ENCODE data around the gene TRIM7.
"Not testable (repeated sequence)": the region's sequence is repeated elsewhere in the genome, so short reads cannot be mapped to it uniquely, and the experiment has no call there.

DNA sequence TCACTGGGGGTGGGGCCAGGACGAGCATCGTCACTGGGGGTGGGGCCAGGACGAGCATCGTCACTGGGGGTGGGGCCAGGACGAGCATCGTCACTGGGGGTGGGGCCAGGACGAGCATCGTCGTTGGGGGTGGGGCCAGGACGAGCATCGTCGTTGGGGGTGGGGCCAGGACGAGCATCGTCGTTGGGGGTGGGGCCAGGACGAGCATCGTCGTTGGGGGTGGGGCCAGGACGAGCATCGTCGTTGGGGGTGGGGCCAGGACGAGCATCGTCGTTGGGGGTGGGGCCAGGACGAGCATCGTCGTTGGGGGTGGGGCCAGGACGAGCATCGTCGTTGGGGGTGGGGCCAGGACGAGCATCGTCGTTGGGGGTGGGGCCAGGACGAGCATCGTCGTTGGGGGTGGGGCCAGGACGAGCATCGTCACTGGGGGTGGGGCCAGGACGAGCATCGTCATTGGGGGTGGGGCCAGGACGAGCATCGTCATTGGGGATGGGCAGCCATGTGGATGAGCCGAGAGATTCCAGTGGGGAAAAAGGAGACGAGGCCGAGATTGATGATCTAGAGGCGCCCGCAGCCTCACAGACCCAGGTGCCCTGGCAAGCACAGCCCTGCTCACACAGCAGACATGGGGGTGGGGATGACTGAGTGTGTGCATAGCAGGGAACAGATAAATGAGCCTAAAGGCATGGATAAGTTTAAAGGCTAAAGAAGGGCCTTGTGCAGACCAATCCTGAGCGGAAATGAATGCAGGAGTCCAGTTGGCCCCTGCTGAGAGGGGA, 44.1 kb downstream of the TRIM7 start:
- TF ChIP-seq, protein P1, sequence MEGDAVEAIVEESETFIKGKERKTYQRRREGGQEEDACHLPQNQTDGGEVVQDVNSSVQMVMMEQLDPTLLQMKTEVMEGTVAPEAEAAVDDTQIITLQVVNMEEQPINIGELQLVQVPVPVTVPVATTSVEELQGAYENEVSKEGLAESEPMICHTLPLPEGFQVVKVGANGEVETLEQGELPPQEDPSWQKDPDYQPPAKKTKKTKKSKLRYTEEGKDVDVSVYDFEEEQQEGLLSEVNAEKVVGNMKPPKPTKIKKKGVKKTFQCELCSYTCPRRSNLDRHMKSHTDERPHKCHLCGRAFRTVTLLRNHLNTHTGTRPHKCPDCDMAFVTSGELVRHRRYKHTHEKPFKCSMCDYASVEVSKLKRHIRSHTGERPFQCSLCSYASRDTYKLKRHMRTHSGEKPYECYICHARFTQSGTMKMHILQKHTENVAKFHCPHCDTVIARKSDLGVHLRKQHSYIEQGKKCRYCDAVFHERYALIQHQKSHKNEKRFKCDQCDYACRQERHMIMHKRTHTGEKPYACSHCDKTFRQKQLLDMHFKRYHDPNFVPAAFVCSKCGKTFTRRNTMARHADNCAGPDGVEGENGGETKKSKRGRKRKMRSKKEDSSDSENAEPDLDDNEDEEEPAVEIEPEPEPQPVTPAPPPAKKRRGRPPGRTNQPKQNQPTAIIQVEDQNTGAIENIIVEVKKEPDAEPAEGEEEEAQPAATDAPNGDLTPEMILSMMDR (IDR thresholded peaks at IDR 0.05), result not testable (repeated sequence)
- TF ChIP-seq POLR2A, EP300 (IDR thresholded peaks at IDR 0.05): not testable (repeated sequence)
